T-helper 1 cell (primary cell): ENCODE measurements around the gene SLC45A3.

Experiments used
- DNase-seq, 5 donors: peaks; one replicate each; pipeline ENCODE4 v3.0.0-alpha.2; 2012 to 2020

The SLC45A3 gene

DNA sequence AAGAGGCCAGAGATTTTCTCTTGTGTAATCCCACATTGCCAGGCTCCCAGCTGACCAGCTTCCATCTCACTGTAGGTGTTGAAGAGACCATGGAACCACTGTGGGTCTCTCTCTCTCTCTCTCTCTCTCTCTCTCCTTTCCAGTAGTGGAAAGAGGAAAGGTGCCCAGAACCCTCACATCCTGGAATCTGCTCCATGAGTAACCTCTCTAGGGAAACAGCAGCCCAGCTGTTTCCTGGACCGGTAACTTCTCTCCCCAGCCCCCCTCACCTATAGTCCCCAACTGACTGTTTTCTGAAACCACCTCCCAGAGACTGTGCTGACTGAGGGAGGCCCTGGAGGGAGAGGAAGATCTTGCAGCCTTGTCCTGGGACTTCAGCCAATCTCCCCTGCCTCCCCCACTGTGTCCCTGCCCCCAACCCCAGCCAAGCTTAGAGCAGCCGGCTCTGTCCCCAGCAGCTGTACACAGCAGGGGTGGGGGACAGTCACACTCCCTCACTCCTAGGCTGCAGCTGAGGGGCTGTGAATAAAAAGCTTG is 20.6 kb upstream of the SLC45A3 start:
- DNase-seq: no peak

DNA sequence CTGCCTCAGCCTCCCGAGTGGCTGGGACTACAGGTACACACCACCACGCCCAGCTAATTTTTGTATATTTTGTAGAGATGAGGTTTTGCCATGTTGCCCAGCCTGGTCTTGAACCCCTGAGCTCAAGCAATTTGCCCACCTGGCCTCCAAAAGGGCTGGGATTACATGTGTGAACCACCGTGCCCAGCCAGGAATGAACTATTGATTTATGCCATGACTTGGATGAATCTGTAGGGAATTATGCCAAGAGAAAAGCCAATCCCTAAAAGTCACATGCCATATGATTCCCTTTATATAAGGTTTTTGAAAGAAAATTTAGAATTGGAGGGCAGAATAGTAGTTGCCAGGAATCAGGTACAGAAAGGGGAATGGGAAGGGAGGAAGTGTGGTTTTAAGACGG is 19.1 kb upstream of the SLC45A3 start:
- DNase-seq: no peak

DNA sequence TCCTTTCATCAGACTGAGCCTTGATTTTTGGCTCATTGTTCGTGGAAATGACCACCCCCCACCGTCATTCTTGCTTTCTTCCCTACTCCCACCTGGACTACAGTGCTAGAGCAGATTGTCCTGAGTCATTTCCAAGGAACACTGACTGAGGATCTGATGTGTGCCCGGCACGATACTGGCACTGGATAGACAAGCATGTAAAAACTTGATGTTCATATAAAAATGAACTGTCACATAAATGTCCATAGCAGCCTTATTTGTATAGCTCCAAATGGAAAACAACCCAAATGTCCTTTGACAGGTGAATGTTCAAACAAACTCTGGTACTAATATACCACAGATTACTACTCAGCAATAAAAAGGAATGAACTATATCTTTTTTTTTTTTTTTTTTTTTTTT is 18.6 kb upstream of the SLC45A3 start:
- no peak for DNase-seq

DNA sequence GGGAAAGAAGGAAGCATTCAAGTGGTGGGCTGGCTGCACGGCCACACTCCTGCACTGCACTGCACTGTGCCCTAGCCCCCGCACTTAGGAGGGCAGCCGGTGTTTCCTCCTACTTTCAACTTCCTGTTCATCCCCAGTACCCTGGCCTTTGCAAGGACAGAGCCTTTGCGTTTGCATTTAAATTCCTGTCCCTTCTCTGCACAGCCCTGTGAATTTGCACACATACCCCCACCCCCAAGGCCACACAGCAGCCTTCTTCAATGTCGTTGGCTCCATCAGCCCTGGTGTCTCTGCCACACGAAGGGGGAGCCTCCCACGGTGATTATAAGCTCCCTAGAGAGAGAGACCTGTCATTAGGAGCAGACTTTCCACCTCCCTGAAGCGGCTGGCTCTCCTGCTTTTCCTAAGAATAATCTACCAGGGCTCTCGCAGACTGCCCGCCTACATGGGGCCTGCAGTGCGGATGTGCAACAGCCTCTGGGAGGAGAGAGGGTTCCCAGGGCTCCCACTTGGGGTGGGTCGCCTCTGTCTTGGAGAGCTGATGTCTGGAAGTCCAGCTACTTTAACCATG is 13.2 kb upstream of the SLC45A3 start:
- DNase-seq: no peak

DNA sequence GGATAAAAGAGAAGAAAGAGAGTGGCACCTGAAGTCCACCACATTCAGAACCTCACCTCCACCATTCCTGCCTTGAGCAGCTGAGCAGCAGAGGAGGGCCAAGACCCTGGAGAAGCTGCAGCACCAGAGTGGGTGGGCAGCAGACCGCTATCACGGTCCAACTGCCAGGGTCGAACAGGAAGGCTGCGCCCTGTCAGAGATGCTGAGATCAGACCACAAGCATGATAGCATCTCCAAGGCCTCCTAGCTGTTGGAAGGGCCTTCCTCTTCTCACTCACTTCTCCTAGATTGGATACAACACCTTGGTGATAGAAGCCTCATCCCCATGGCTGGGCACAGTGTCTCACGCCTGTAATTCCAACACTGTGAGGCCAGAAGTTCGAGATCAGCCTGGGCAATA is 12.1 kb upstream of the SLC45A3 start:
- no peak for DNase-seq

GRCh38 chr1:205690122-205690756 is 9.9 kb upstream of the SLC45A3 start:
- no peak for DNase-seq

- no peak for DNase-seq
Observed at GRCh38 chr1:205689479-205689878, 9.2 kb upstream of the SLC45A3 start.

DNA sequence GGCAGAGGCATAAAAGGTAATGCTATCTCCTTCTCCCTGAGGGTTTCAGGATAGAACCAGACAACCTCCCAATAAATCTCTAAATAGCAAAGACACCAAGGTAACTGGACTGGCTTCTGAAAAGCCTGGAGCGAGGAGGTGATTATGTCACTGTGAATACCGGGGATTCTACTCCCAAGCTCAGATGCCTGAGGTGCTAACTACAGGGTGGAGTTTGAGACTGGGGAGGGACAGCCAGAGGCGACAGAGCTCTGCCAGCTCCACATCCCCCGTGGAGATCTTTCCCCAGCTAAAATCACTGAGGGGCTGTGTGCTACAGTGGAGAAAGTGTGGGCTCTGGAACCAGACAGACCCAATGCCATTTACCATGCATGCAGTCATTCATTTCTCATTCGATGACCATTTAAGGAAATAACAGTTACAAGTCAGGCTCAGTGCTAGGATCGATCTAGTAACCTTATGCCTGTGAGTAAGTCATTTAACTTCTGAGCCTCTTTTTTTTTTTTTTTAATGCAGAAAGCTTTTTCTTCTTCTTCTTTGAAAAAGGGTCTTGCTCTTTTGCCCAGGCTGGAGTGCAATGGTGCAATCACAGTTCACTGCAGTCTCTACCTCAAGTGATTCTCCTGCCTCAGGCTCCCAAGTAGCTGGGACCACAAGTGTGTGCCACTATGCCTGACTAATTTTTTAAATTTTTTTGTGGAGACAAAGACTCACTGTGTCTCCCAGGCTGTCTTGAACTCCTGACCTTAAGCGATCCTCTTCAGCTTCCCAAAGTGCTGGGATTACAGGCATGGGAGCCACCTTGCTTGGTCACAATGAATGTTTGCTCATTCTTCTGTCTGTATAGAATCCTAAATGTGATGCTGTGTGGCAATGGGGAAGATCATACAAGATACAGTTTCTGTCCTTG is 8.1 kb upstream of the SLC45A3 start:
- DNase-seq: no peak

DNA sequence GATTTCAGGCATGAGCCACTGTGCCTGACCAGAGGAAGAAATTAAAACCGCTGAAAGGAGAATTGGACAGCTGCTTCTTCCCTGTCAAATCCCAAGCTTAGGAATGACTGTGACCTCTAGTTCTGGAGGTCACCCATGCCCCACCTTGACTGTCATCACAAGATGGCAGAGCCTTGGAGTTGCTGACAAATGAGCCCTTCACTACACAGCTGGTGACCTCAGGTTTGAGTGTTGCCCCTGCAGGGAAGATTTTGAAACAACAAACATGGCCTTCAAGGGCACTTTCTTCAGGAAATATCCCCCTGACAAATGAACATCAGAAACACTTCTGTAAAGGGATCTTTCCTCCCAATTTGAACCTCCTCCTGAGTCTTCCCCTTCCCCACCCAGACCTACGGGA is 6.9 kb upstream of the SLC45A3 start:
- DNase-seq: no peak

DNA sequence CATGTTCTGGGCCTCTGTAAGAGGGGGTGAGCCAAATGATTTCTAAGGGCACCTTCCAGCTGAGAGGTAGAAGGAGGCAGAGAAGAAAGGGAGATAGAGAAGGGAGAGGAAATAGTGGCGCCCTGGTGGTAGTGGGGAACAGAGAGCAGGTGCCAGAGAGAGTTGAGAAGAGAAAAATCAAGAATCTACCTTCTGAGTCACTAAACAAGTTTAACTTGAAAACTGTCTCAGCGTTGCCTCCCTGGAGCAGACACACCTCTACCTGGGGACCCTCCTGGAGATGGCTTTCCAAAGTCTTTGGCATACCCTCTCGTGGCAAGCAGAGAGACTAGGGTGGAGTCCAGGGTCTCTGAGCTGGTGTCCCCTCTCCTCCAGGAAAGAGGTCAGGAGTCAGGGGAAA is 1.1 kb upstream of the SLC45A3 start:
- no peak for DNase-seq

GRCh38 chr1:205678286-205679111 is 1.8 kb downstream of the SLC45A3 start:
- DNase-seq: no peak

- DNase-seq: no peak
Observed at GRCh38 chr1:205677167-205677566, 3.1 kb downstream of the SLC45A3 start.

DNA sequence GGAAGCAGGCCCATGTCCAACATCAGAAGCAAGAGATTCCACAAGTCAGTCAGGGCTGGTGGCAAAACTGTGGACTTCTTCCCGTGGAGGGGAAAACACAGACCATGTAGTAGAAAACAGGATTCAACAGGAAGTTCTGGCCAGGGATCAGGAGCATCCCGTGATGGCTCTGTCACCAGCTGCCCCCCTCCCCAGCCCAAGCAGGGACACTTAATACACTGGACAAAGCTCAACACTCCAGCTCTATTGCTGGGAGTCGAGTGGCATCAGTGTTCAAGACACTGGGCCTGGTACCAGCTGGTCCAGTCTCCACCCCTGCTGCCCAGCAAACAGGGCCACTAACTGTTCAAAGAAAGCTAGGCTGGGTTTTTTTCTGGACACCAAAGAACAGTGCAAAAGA is 3.7 kb downstream of the SLC45A3 start:
- no peak for DNase-seq

- no peak for DNase-seq
Observed at GRCh38 chr1:205676002-205676401, 4.3 kb downstream of the SLC45A3 start.

DNA sequence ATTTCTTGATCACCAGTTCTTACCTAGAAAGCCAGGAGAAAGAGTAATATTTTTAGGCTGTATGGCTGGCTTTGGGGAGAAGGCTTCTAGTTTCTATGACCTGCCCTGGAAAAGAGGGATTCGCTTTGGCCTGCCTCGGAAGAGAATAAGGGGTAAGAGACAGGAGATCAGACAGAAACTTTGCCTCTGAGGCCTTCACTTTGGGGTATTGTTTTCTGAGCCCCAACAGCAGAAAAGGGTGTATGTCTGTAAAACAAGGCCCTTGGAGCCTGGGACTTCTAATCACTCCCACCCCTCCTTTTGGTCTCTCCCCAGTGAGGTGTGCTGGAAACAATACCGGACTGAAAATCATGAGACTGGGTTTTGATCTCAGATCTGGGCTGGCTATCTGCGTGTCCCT is 5.1 kb downstream of the SLC45A3 start:
- DNase-seq: no peak

DNA sequence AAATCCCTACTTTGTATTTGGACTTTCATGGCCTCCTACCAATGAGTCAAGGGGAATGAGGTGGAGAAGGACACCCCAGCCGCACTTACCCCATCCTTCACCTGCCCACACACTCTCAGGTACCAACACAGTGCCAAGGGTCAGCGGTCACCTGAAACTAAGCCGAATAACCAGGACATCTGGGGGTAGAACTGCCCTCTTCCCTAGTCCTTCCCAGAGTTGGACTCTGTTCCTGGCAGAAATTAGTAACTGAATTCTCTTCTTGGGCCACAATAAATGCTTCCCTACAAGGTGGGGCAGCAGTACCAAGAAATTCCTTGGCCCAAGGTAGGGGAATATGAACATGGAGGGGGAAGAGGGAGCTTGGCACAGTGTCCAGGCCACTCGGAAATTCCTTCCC is 7.3 kb downstream of the SLC45A3 start:
- DNase-seq: no peak

DNA sequence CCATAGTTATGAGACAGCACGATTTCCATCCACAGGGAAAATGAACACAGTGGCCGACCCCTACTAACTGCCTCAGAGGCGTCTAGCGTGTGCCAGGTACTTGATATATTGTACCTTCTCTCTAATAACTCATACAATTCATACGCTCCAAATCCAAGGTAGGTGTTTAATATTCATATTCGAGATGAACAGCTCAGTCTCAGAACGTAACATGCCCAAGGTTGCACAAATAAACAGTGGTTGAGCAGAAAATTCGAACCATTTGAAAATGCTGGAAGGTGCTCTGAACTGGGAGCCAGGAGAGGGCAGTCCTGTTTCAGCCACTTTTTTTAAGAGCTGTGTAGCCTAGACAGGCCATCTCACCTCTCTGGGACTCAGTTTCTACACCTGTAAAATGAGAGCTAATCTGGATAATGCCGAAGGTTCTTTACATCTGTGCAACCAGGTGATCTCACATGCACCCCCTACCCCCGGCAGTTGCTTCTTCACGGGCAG is 7.9 kb downstream of the SLC45A3 start:
- no peak for DNase-seq

GRCh38 chr1:205670611-205671430 is 9.5 kb downstream of the SLC45A3 start:
- no peak for DNase-seq

- no peak for DNase-seq
Observed at GRCh38 chr1:205670150-205670446, 10.2 kb downstream of the SLC45A3 start.

- DNase-seq: no peak
Observed at GRCh38 chr1:205669341-205670149, 10.8 kb downstream of the SLC45A3 start.

DNA sequence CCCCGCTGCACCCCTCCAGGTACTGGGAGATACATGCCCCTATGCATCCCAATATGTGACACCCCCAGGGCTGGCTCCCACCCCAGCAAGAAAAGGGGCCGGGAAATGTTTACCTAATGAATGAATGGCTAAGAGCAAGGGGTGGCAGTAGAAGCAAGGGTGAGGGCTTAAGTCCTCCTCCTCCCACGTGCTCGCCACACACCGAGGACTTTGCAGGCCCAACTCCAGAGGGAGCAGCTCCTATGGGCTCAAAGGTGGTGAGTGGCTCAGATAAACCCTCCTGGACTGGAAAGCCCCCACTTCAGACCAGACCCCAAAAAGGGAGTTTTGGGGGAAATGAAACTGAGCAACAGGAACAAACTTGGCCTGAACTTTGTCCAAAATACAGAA is 11.4 kb downstream of the SLC45A3 start:
- no peak for DNase-seq
